ENCODE results near the gene TSHZ2. TPM values are rescaled to one million over a fixed set of nuclear protein-coding genes. Genes with fewer than 3 reads are reported as not detected.
A peak's percentile ranks its signal among the peaks of the same experiment; 100 is the strongest.

The TSHZ2 gene
- total RNA-seq, 1 experiment from 2014 or later, result 0.07 TPM

GRCh38 chr20:53208110-53208832 is 236.1 kb downstream of the TSHZ2 start:
- no peak overlapping the region; the same call in 1 of the 2 replicates for H2BK15ac ChIP-seq (ENCODE audit: low read depth, low read length)

More at GRCh38 chr20:53208110-53208832, 236.1 kb downstream of the TSHZ2 start:
- Histone ChIP-seq H4K5ac (ENCODE audit: insufficient read length, low read depth, low read length) (no peak overlapping the region), H4K91ac (ENCODE audit: insufficient read length, low read depth, low read length) (no peak overlapping the region), H3K79me2 (ENCODE audit: insufficient read depth, low read length) (no peaks in the 10 kb centered on the region), H3K27me3 (ENCODE audit: insufficient read depth, low read length) (no peaks in the 10 kb centered on the region), H3K14ac (ENCODE audit: insufficient read depth, low read length) (no peak overlapping the region), H3K56ac (ENCODE audit: insufficient read length, low read depth, low read length) (no peak overlapping the region), H3K23me2 (ENCODE audit: insufficient read length, low read depth, low read length, poor library complexity, severe bottlenecking) (no peaks in the 10 kb centered on the region), H3K79me1 (ENCODE audit: insufficient read depth, low read depth, low read length, poor library complexity, severe bottlenecking) (no peaks in the 10 kb centered on the region), H3K9me3 (ENCODE audit: control insufficient read depth, low read depth, low read length) (no peaks in the 10 kb centered on the region), H3T11ph (ENCODE audit: low read length) (no peak overlapping the region), H3K4ac (ENCODE audit: low read depth, low read length) (no peak overlapping the region), H4K20me1 (ENCODE audit: control insufficient read depth, insufficient read depth, insufficient read length) (no peaks in the 10 kb centered on the region), H3K23ac (ENCODE audit: insufficient read length, low read depth, low read length) (no peak overlapping the region), H2AFZ (ENCODE audit: low read length) (no peak overlapping the region), H3K27ac (ENCODE audit: insufficient read length, low read depth, low read length) (no peak overlapping the region), H2AK5ac (ENCODE audit: insufficient read length, low read length) (no peak overlapping the region), H2BK12ac (ENCODE audit: insufficient read length, low read depth, low read length) (no peak overlapping the region), H2BK20ac (ENCODE audit: low read depth, low read length, poor library complexity, severe bottlenecking) (no peak overlapping the region), H3K18ac (ENCODE audit: insufficient read length, low read depth, low read length) (no peak overlapping the region), H3K4me1 (ENCODE audit: insufficient read depth, low read length) (peaks cover 7% of the 10 kb centered on the region; the same call in 1 of the 2 replicates), H2BK5ac (ENCODE audit: insufficient read length, low read length) (no peak overlapping the region), H4K8ac (replicated peaks; ENCODE audit: insufficient read length, low read depth, low read length) (no peak overlapping the region), H3K4me2 (ENCODE audit: insufficient read depth, insufficient read length, low read length) (no peak overlapping the region), H3K9ac (ENCODE audit: extremely low read depth, insufficient read length, low read length) (no peak overlapping the region), H2BK120ac (ENCODE audit: low read depth, low read length, poor library complexity, severe bottlenecking) (no peak overlapping the region)
- DNase-seq, result peak; percentile 75
- peaks cover 31 to 39% of the 10 kb centered on the region in 2 experiments for H3K4me1 Mint-ChIP-seq
- no peak overlapping the region for H3K4me3 Mint-ChIP-seq
- peak; percentile 81 for TF ChIP-seq CTCF (conservative IDR thresholded peaks at IDR 0.05)
- H3K27me3 Mint-ChIP-seq (ENCODE audit: low read depth), result no peaks in the 10 kb centered on the region
- peak overlapping the region in 1 of 3 experiments; percentile 28; a peak in 2 of 7 replicates for H3K27ac Mint-ChIP-seq
- no peaks in the 10 kb centered on the region for H3K36me3 Mint-ChIP-seq (ENCODE audit: insufficient read depth in 1 of 3, low read depth in 3 of 3)
- no CpG with 5 or more reads among the region's 11 CpGs for WGBS (ENCODE audit: extremely low coverage, insufficient read length, low lambda C conversion rate)
- no peaks in the 10 kb centered on the region for H3K9me3 Mint-ChIP-seq

Data from H9 (cell line).